Adipocyte (in vitro differentiated cells): Measurements from ENCODE around the gene PTPN6.

Source experiments
- DNase-seq: peaks from one replicate; pipeline ENCODE4 v3.0.0-alpha.2; 2015; ENCODE audit warnings: low read depth
- H3K27me3 ChIP-seq: replicated peaks from 2 replicates; pipeline ENCODE4 v1.7.0; 2013; ENCODE audit warnings: mild to moderate bottlenecking, low read length, moderate library complexity; ENCODE audit not compliant: control insufficient read depth, insufficient read depth
- H3K36me3 ChIP-seq: 2 replicates; pipeline ENCODE4 v1.7.0; 2013; ENCODE audit warnings: low read length, mild to moderate bottlenecking, moderate library complexity; ENCODE audit not compliant: control insufficient read depth, insufficient read depth, severe bottlenecking
- H3K4me1 ChIP-seq: 2 replicates; pipeline ENCODE4 v1.7.0; 2013; ENCODE audit warnings: mild to moderate bottlenecking, low read length, moderate library complexity; ENCODE audit not compliant: control insufficient read depth, insufficient read depth
- H3K4me3 ChIP-seq: 2 replicates; pipeline ENCODE4 v1.7.0; 2013; ENCODE audit warnings: mild to moderate bottlenecking, low read length, moderate library complexity
- H3K9ac ChIP-seq: 2 replicates; pipeline ENCODE4 v1.7.0; 2013; ENCODE audit warnings: mild to moderate bottlenecking, low read length, moderate library complexity
- H3K9me3 ChIP-seq: 2 replicates; pipeline ENCODE4 v1.7.0; 2013; ENCODE audit warnings: mild to moderate bottlenecking, low read length, moderate library complexity; ENCODE audit not compliant: control insufficient read depth

The PTPN6 gene

DNA sequence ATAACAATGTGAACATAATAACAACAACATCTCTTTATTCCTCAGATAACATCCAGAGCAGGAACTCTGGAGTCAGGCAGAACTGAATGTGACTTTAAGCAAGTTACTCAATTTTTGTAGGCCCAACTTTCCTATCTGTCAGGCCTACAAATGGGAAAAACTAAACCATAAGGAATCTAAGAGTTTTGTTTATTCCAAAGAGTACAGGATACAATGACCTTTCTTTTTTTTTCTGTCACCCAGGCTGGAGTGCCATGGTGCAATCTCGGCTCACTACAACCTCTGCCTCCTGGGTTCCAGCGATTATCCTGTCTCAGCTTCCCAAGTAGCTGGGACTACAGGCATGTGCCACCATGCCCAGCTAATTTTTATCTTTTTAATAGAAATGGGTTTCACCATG, 57.7 kb downstream of the PTPN6 start:
- H3K9me3 ChIP-seq: no peaks in the 10 kb centered on the region
- peaks cover 28% of the 10 kb centered on the region for H3K36me3 ChIP-seq
- H3K9ac ChIP-seq: peak overlapping the region; percentile 1
- no peaks in the 10 kb centered on the region for H3K27me3 ChIP-seq
- H3K4me3 ChIP-seq: no peak overlapping the region
- H3K4me1 ChIP-seq: peaks cover 72% of the 10 kb centered on the region
- DNase-seq: no peak

DNA sequence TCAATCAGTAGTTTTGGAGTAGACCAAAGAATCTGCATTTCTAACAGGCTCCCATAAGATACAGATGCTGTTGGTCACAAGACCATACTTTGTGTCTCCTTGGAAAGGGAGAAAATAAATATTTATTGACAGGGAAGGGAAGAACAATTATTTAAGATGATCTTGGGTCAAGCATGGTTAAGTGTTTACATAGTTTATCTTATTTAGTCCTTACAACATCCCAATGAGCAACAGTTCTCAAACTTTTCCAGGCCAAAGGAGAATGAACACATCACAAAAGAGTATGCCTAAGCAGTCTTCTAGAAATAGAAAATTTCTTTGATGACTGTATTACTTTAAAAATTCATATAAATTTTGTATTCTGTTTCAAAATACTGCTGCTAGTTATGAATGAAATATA, 58.4 kb downstream of the PTPN6 start:
- Histone ChIP-seq H3K9me3 (no peaks in the 10 kb centered on the region), H3K9ac (no peak overlapping the region), H3K4me1 (peaks cover 75% of the 10 kb centered on the region), H3K36me3 (peaks cover 29% of the 10 kb centered on the region), H3K4me3 (peak overlapping the region; percentile 7), H3K27me3 (no peaks in the 10 kb centered on the region)
- no peak for DNase-seq
